ENCODE measurements around the gene TET2.

TET2 gene

DNA sequence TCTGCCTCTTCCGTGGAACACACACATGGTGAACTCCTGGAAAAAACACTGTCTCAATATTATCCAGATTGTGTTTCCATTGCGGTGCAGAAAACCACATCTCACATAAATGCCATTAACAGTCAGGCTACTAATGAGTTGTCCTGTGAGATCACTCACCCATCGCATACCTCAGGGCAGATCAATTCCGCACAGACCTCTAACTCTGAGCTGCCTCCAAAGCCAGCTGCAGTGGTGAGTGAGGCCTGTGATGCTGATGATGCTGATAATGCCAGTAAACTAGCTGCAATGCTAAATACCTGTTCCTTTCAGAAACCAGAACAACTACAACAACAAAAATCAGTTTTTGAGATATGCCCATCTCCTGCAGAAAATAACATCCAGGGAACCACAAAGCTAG is 87.9 kb downstream of the TET2 start:
- DNase-seq (ENCODE audit: low read depth in 2 of 2): no peak

DNA sequence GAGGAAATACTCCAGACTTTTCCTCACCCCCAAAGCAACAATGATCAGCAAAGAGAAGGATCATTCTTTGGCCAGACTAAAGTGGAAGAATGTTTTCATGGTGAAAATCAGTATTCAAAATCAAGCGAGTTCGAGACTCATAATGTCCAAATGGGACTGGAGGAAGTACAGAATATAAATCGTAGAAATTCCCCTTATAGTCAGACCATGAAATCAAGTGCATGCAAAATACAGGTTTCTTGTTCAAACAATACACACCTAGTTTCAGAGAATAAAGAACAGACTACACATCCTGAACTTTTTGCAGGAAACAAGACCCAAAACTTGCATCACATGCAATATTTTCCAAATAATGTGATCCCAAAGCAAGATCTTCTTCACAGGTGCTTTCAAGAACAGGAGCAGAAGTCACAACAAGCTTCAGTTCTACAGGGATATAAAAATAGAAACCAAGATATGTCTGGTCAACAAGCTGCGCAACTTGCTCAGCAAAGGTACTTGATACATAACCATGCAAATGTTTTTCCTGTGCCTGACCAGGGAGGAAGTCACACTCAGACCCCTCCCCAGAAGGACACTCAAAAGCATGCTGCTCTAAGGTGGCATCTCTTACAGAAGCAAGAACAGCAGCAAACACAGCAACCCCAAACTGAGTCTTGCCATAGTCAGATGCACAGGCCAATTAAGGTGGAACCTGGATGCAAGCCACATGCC is 89.7 kb downstream of the TET2 start:
- no peak for DNase-seq (ENCODE audit: low read depth in 2 of 2)

DNA sequence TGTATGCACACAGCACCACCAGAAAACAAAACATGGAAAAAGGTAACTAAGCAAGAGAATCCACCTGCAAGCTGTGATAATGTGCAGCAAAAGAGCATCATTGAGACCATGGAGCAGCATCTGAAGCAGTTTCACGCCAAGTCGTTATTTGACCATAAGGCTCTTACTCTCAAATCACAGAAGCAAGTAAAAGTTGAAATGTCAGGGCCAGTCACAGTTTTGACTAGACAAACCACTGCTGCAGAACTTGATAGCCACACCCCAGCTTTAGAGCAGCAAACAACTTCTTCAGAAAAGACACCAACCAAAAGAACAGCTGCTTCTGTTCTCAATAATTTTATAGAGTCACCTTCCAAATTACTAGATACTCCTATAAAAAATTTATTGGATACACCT is 90.2 kb downstream of the TET2 start:
- DNase-seq (ENCODE audit: low read depth in 2 of 2): no peak

DNA sequence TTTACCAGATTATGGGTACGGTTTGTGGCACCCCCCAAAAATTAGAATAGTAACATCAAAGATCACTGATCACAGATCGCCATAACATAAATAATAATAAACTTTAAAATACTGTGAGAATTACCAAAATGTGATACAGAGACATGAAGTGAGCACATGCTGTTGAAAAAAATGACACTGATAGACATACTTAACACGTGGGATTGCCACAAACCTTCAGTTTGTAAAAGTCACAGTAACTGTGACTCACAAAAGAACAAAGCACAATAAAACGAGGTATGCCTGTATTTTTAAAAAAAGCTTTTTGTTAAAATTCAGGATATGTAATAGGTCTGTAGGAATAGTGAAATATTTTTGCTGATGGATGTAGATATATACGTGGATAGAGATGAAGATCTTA is 93.4 kb downstream of the TET2 start:
- DNase-seq (ENCODE audit: low read depth in 2 of 2): no peak

DNA sequence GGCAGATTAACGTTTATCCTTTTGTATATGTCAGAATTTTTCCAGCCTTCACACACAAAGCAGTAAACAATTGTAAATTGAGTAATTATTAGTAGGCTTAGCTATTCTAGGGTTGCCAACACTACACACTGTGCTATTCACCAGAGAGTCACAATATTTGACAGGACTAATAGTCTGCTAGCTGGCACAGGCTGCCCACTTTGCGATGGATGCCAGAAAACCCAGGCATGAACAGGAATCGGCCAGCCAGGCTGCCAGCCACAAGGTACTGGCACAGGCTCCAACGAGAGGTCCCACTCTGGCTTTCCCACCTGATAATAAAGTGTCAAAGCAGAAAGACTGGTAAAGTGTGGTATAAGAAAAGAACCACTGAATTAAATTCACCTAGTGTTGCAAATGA is 94.8 kb downstream of the TET2 start:
- no peak for DNase-seq (ENCODE audit: low read depth in 2 of 2)

DNA sequence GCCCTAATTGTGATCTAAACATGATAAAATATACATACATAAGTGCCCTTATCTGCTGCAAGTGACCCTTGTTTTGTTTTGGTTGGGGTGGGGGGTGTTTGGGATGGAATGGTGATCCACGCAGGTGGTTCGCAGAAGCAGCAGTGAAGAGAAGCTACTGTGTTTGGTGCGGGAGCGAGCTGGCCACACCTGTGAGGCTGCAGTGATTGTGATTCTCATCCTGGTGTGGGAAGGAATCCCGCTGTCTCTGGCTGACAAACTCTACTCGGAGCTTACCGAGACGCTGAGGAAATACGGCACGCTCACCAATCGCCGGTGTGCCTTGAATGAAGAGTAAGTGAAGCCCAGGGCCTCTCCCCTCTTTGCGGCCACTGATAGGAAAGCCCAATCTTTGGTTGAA is 96.8 kb downstream of the TET2 start:
- no peak for DNase-seq (ENCODE audit: low read depth in 2 of 2)

DNA sequence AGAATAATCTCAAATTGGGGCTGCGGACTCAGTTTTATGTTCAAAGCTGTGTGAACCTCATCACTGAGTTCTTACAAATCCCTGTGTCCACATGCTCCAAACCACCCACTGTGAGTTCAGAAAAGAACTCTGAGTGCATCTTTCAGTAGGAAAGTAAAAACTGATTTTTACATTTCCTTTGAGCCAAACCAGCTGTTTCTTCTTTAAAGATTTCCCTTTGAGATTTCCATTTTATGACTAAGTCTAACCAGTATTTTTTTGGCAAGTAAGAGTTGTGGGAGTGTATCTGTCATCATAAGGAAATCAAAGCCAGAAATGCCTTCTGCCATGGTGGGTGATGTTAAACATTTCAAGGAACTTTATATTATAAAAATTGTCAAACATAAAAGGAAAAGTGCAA is 100.0 kb downstream of the TET2 start:
- no peak for DNase-seq (ENCODE audit: low read depth in 2 of 2)

DNA sequence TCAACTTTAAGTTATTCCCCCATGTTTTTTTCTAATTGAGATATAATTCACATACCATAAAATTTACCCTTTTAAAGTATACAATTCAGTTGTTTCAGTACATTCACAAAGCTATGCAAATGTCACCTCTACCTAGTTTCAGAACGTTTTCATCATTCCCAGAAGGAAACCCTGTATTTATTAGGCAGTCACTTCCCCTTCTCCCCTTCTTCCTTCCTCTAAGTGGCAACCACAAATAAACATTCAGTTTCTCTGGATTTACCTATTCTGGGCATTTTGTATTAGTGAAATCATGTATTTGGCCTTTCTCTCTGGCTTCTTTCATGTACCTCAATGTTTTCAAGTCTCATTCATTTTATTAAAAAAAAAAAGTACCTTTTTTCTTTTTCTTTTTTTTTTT is 101.9 kb downstream of the TET2 start:
- DNase-seq (ENCODE audit: low read depth in 2 of 2): no peak

DNA sequence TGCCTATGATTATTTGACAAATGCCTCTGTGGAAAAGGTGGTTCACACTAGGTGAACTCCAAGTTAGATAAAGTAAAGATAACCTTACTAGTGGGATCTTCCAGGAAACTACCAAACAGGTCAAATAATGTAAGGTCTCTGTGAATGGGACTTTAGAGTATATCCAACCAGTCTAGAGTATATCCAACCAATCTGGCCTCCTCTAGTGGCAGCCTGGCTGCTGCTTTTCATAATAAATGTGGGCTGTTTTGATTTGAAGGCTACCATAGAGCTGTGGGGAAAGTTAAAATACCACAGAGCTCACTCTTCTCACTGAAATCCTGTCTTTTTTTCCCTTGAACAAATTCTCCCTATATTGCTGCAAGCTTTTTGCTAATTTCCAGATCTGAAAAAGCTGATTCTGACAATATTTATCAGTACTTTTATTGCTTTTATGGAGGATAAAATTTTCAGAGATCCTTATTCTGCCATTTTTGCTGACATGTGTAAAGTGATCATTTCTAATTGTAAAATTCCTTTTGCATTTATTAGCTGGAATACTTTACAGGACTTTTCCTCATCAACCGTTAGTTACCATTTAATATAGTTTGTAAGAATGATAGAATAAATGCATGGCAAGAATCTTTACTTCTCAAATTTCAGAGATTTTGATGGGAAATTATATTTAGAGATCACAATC is 111.3 kb downstream of the TET2 start:
- no peak for DNase-seq (ENCODE audit: low read depth in 2 of 2)

DNA sequence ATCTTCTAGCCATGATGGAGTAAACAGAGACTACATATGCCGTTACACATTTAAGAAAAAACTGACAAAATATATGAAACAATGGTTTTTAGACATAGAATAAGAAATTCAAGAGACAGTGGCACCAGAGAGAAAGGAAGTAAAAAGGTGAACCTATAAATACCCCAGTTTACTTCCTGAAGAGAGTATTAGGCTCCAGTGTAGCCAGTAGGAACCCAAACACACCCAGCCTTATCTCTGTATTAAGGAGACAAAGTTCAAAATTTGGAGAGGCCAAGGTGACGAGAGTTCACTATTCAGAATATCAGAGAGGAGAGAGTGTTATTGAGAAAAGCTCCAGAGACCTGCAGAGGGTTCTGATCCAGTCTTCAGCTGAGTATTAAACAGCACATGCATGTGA is 119.0 kb downstream of the TET2 start:
- no peak for DNase-seq (ENCODE audit: low read depth in 2 of 2)

DNA sequence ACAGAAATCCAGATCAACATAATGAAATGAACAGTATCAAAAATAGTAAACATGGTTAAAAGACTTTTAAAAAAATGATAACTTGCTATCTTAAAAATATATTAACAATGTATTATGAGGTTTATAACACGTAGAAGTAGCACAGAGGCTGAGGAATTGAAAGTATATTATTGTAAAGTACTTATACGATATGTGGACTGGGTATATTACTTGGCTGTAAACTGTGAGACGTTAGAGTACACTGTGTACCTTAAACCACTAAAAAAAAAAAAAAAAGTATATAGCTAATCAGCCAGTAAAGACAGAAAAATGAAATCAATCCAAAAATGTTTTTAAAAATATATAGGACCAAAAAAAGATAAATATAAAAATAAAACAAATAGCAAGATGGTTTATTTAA is 120.6 kb downstream of the TET2 start:
- no peak for DNase-seq (ENCODE audit: low read depth in 2 of 2)

DNA sequence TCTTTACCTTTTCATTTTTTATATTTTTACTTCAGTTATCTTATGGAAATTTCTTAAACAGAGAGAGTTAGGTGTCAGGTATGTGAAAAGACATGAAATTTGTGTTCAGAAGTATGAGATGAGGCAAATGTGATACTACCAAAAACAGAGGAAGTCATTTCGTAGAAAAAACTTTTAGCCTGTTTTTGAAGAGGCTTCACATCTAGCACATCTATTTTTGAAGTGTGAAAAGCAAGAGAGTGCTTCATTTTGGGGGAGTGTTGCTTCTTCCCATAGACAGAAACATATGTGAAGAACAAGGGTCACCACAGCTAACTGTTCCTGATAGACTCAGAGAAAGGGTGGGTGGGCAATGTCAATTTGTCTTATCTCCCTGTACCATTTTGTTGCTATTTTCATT is 125.3 kb downstream of the TET2 start:
- no peak for DNase-seq (ENCODE audit: low read depth in 2 of 2)

DNA sequence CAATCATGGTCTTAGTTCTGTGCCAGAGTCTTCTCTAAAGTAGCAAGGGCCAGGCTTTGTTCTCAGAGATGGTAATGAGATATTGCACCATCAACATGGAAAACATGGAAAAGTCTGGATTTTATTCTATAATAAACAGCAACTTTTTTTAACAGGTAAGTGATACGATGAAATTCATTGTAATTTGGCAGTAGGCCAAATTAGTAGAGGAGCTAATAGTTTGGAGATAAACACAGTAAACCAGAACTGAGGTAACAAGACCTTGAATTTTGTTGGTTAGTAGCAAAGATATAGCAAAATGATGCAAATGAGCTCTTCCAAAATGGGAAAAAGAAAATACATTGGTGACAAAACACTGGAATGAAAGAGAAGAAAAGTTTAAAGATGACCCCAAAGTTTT is 126.6 kb downstream of the TET2 start:
- no peak for DNase-seq (ENCODE audit: low read depth in 2 of 2)

DNA sequence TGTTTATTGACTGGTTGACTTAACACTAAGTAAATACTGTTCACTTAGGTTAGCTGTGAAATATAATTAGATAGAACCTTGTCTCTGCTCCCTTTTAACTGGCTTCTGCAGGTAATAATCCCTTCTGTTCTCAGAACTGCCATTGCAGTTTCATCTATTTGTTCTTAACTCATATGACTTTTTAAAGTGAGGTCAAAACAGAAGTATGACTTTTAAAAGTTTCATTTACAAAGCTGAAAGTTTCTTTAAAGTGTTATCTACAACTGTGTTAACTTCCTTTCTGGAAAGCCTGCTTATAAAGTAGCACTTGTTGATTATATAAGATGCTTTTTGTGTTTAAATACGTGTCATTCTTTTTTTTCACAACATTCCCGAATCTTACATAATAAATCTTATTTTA is 127.4 kb downstream of the TET2 start:
- DNase-seq (ENCODE audit: low read depth in 2 of 2): no peak

DNA sequence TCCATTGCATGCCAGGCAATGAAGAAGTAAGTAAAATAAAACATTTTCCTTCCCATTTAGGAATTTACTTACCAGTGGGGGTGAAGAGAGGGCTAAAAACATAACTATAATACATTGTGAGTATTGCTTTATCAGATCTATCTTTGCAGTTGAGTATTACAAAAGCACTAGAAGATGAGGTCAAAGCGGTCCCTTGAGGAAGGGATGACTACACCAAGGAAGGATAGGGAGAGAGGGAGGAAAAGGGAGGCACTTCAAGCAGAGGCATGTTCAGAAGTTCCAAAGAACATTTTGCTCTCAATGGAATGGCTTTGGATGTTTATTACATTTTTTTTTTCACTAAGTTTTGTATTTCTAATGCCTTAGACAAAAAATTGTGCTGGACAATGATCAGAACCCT is 127.8 kb downstream of the TET2 start:
- no peak for DNase-seq (ENCODE audit: low read depth in 2 of 2)

DNA sequence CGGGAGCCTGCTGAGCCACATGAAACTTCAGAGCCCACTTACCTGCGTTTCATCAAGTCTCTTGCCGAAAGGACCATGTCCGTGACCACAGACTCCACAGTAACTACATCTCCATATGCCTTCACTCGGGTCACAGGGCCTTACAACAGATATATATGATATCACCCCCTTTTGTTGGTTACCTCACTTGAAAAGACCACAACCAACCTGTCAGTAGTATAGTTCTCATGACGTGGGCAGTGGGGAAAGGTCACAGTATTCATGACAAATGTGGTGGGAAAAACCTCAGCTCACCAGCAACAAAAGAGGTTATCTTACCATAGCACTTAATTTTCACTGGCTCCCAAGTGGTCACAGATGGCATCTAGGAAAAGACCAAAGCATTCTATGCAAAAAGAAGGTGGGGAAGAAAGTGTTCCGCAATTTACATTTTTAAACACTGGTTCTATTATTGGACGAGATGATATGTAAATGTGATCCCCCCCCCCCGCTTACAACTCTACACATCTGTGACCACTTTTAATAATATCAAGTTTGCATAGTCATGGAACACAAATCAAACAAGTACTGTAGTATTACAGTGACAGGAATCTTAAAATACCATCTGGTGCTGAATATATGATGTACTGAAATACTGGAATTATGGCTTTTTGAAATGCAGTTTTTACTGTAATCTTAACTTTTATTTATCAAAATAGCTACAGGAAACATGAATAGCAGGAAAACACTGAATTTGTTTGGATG is 129.9 kb downstream of the TET2 start:
- no peak for DNase-seq (ENCODE audit: low read depth in 2 of 2)

DNA sequence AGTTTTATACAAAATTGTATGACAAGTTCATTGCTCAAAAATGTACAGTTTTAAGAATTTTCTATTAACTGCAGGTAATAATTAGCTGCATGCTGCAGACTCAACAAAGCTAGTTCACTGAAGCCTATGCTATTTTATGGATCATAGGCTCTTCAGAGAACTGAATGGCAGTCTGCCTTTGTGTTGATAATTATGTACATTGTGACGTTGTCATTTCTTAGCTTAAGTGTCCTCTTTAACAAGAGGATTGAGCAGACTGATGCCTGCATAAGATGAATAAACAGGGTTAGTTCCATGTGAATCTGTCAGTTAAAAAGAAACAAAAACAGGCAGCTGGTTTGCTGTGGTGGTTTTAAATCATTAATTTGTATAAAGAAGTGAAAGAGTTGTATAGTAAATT is 131.0 kb downstream of the TET2 start:
- DNase-seq (ENCODE audit: low read depth in 2 of 2): no peak

DNA sequence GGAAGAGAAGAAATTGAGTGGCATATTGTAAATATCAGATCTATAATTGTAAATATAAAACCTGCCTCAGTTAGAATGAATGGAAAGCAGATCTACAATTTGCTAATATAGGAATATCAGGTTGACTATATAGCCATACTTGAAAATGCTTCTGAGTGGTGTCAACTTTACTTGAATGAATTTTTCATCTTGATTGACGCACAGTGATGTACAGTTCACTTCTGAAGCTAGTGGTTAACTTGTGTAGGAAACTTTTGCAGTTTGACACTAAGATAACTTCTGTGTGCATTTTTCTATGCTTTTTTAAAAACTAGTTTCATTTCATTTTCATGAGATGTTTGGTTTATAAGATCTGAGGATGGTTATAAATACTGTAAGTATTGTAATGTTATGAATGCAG is 132.6 kb downstream of the TET2 start:
- DNase-seq (ENCODE audit: low read depth in 2 of 2): no peak

DNA sequence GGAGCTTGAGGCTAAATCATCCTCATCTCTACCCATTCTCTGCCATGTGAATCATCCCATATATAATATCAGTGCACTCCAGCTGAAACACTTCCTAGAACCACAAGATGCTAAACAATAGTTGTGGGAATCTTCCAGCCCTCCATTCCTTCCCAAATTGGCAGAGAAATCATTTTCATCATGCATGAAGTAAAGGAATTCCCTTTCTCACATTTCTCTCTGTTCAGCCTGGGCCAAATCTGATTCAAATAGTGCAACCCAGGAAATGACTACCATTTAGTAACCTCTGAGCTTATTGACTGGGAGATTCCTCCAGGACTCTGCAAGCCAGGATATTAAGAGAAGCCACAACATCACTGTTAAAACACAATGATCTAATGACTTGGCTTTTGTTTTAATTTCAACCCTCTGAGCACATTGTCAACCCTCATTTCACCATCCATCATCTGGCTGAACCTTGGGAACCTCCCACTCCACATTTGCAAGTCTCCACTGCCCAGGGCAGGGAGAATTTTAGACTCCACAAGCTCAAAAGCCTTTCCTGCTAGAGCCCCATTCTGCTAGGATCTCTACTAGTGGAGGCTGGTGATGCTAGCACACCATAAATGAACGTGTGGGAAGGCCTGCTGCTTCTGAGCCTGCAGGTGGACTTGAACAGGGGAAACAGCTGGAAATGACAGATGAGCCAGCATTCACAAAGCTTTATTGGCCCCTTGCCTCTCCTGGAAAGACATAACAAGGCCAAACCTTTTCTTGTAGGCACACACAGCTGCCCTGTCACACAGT is 133.9 kb downstream of the TET2 start:
- DNase-seq (ENCODE audit: low read depth in 2 of 2): no peak

DNA sequence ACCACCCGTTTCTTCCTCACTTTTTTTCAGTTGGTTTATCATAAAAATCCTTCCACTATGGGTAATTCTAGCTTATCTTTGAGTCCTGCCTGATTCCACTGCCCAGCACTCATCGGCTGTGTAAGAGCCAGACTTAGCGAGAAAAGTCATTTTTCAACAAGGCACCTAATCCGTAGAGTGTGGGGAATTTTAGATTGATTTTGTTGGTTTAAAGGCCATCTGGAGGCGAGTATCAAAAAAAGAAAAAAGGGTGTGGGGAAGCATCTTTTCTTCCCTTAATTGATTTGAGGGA is 134.4 kb downstream of the TET2 start:
- no peak for DNase-seq (ENCODE audit: low read depth in 2 of 2)

DNA sequence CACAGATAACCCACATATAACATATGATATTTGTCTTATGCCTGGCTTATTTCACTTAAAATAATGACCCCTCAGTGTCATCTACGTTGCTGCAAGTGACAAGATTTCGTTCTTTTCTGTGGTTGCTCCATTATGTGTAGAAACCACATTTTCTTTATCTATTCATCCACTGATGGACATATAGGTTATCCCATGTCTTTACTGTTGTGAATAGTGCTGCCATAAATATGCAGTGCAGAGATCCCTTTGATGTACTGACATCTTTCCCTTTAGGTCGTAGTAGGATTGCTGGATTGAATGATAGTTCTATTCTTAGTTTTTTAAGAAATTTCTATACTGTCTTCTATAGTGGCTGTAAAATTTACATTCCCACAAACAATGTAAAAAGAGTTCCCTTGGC is 135.8 kb downstream of the TET2 start:
- no peak for DNase-seq (ENCODE audit: low read depth in 2 of 2)

DNA sequence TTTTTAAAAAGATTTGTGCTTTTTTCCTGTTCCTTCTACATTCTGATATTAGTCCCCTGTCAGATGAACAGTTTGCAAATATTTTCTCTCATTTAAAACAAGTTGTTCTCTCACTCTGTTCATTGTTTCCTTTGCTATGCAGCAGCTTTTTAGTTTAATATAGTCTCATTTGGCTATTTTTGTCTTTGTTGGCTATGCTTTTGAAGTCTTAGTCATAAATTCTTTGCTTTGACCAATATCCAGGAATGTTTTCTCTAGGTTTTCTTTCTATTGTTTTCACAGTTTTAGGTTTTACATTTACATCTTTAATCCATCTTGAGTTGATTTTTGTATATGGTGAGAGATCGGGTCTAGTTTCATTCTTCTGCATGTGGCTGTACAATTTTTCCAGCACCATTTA is 136.8 kb downstream of the TET2 start:
- no peak for DNase-seq (ENCODE audit: low read depth in 2 of 2)

DNA sequence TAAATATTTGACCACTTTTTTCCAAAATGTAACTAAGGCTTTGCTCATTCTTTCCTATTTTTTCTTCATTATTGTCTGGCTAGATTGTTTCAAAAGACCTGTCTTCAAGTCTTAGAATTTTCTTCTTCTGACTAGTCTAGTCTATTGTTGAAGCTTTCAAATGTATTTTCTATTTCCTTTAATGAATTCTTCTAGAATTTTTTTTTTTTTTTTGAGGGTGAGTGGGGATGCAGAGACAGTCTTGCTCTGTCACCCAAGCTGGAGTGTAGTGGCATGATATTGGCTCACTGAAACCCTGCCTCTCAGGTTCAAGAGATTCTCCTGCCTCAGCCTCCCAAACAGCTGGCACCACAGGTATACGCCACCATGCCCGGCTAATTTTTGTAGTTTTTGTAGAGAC is 141.4 kb downstream of the TET2 start:
- DNase-seq (ENCODE audit: low read depth in 2 of 2): no peak

Data from stimulated activated CD4-positive, alpha-beta T cell treated with anti-CD3 and anti-CD28 coated beads, Interleukin-15, amount 100 ng/mL, for 48 hours (primary cell).